Thymus (tissue), 11 donors: ENCODE data around the gene IGF1. TPM values are rescaled to one million over a fixed set of nuclear protein-coding genes. Genes with fewer than 3 reads are reported as not detected.

Experiments
- DNase-seq, 9 donors: peaks; one replicate each; pipeline ENCODE4 v3.0.0-alpha.2; 2013; ENCODE audit warnings: low spot score in 9 of 9, low read depth in 6 of 9, missing footprints in 1 of 9
- H3K27ac ChIP-seq, 2 donors: one replicate each; pipeline ENCODE4 v1.5.1; 2013; ENCODE audit warnings: control low read depth in 1 of 2, low read depth in 1 of 2, low read length in 1 of 2, mild to moderate bottlenecking in 1 of 2, moderate library complexity in 1 of 2
- H3K27me3 ChIP-seq, 2 donors: one replicate each; pipeline ENCODE4 v1.5.1; 2013; ENCODE audit warnings: low read length in 1 of 2; ENCODE audit not compliant: control insufficient read depth in 2 of 2, insufficient read depth in 1 of 2
- H3K36me3 ChIP-seq, 2 donors: one replicate each; pipeline ENCODE4 v1.5.1; 2013; ENCODE audit warnings: low read length in 1 of 2, mild to moderate bottlenecking in 1 of 2, moderate library complexity in 1 of 2; ENCODE audit not compliant: control insufficient read depth in 2 of 2, insufficient read depth in 2 of 2
- H3K4me1 ChIP-seq, 2 donors: one replicate each; pipeline ENCODE4 v1.5.1; 2013; ENCODE audit warnings: low read length in 2 of 2; ENCODE audit not compliant: control insufficient read depth in 2 of 2, insufficient read depth in 2 of 2
- H3K4me3 ChIP-seq, 2 donors: one replicate each; pipeline ENCODE4 v1.5.1; 2013; ENCODE audit warnings: low read length in 2 of 2, control low read depth in 1 of 2, mild to moderate bottlenecking in 1 of 2
- H3K9me3 ChIP-seq, 2 donors: one replicate each; pipeline ENCODE4 v1.5.1; 2013; ENCODE audit warnings: low read length in 1 of 2, mild to moderate bottlenecking in 1 of 2; ENCODE audit not compliant: control insufficient read depth in 2 of 2, insufficient read depth in 1 of 2
- WGBS: extraction: QIAGEN DNeasy Blood & Tissue Kit; methylation state at CpG from one replicate; pipeline ENCODE4 v1.1.7; 2013; 5-methylcytosine and 5-hydroxymethylcytosine counted together
- polyA plus RNA-seq: library from polyadenylated mRNA; stranded (reverse); fragments of 200-250 nt; gene quantifications from one replicate; pipeline ENCODE4 v1.2.3, GENCODE V29; 2013
- total RNA-seq: library from RNA; stranded (reverse); fragments of 120-200 nt; gene quantifications from one replicate; pipeline ENCODE4 v1.2.4, GENCODE V29; 2013
- donor health status: healthy.

Gene IGF1
- total and polyA plus RNA-seq, 2 donors = 1.6 to 5.7 TPM

- WGBS = 90% methylated on average over 11 of the region's 11 CpGs
- DNase-seq = peak in 2 of 9 donors; percentile 1 to 3
- H3K4me1 ChIP-seq = no peaks in the 10 kb centered on the region
- H3K4me3 ChIP-seq = no peak overlapping the region
- no peak overlapping the region for H3K27ac ChIP-seq
- no peaks in the 10 kb centered on the region for H3K27me3 ChIP-seq
- H3K9me3 ChIP-seq = no peaks in the 10 kb centered on the region
- H3K36me3 ChIP-seq = no peaks in the 10 kb centered on the region
Measured at GRCh38 chr12:102439426-102440405, 40.6 kb downstream of the IGF1 start.

GRCh38 chr12:102438827-102439210 is 41.5 kb downstream of the IGF1 start:
- 70% methylated on average over 2 of the region's 2 CpGs for WGBS
- no peak for DNase-seq
- H3K4me1 ChIP-seq = no peaks in the 10 kb centered on the region
- H3K4me3 ChIP-seq = no peak overlapping the region
- no peaks in the 10 kb centered on the region for H3K27me3 ChIP-seq
- no peaks in the 10 kb centered on the region for H3K9me3 ChIP-seq
- H3K27ac ChIP-seq = no peak overlapping the region
- no peaks in the 10 kb centered on the region for H3K36me3 ChIP-seq

DNA sequence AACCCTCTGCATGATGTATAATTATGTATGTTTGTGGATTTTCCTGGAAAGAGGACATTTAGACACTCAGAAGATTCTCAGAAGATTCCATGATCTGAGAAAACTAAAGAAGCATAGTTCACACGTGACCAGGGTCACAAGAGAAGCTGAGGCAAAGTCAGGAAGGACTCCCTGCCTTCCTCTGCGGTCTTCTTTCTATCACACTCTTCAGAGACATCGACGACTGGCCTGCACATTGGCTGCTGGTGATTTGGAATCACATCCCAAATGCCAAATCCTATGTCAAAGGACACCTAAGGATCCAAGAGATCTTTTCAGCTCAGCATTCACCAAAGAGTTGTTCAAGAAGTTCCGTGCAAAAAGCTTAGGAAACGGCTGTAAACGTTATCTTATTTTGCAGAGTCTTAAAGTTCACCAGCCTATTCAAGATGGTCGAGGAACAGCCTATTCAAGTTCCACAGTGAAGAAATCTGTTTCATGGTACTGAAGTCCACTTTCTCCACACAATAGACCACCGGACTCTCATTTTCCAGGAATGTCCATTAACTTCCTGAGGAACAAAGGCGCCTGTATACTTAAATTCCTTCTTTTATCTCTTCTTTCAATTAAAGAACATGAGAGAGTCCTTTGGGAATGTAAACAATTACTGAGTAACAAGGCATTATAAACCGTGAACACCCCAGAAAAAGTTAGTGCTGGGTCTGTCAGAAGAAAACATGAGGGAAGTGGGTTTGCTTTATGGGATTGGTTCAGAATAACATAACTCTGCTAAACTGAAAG is 42.1 kb downstream of the IGF1 start:
- H3K4me1 ChIP-seq = no peaks in the 10 kb centered on the region
- no peaks in the 10 kb centered on the region for H3K9me3 ChIP-seq
- no peak for DNase-seq
- H3K27me3 ChIP-seq = no peaks in the 10 kb centered on the region
- 84% methylated on average over 11 of the region's 11 CpGs for WGBS
- H3K4me3 ChIP-seq = no peak overlapping the region
- no peaks in the 10 kb centered on the region for H3K36me3 ChIP-seq
- H3K27ac ChIP-seq = no peak overlapping the region

- H3K9me3 ChIP-seq = no peaks in the 10 kb centered on the region
- H3K36me3 ChIP-seq = no peaks in the 10 kb centered on the region
- 87% methylated on average over 3 of the region's 3 CpGs for WGBS
- H3K27me3 ChIP-seq = no peaks in the 10 kb centered on the region
- no peak overlapping the region for H3K27ac ChIP-seq
- H3K4me1 ChIP-seq = no peaks in the 10 kb centered on the region
- no peak for DNase-seq
- H3K4me3 ChIP-seq = no peak overlapping the region
Measured at GRCh38 chr12:102437511-102437910, 42.9 kb downstream of the IGF1 start.

DNA sequence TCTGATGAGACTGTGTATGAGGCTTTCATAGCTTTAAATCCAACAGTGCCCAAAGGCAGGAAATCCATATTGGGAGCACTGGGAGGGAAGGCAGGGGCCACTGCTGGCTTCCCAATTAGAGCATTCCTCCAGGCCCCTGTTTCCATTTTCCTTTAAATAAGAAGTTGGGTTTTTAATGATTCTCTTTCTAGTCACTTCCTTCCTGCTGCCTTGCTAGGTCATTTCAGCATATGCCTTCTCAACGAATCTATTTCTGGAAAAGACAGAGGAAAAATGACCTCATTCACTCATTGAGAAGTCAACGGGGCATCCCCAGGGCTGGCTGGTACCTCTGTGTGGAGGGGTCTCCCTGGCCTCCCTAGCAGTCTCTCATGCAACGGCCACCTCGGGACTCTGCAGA is 43.5 kb downstream of the IGF1 start:
- no peaks in the 10 kb centered on the region for H3K27me3 ChIP-seq
- no peak overlapping the region for H3K27ac ChIP-seq
- H3K36me3 ChIP-seq = no peaks in the 10 kb centered on the region
- no peak for DNase-seq
- no peaks in the 10 kb centered on the region for H3K4me1 ChIP-seq
- no peak overlapping the region for H3K4me3 ChIP-seq
- WGBS = 52% methylated on average over 4 of the region's 4 CpGs
- no peaks in the 10 kb centered on the region for H3K9me3 ChIP-seq

DNA sequence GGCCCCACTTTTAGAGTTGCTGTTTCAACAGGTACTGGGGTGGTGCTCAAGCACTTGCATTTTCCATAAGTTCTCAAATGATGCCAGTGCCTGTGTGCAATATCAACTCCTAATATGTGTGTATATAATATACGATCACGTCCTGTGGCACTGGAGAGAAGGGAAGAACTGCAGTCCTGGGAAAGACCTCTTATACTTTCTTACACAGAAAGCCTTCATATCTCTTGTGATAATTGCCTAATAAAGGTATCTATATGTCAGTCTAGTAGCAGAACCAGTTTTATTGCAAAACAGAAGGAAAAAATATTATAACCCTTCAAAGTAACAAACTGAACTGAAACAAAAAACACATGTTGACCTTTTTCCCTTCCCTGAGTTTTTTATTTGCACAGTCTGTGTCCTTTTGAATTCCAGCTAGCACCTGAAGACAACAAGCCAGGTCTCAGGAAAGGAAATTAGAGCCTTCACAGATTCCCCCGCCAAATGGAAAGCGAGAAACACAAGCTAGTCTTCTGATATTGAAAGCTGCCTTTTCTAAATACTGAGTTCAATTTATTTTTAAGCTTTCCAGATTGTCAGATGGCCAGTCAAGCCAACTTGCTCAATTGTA is 44.4 kb downstream of the IGF1 start:
- H3K4me3 ChIP-seq = no peak overlapping the region
- WGBS = 95% methylated on average over 4 of the region's 4 CpGs
- H3K27ac ChIP-seq = no peak overlapping the region
- no peak for DNase-seq
- no peaks in the 10 kb centered on the region for H3K4me1 ChIP-seq
- H3K36me3 ChIP-seq = no peaks in the 10 kb centered on the region
- no peaks in the 10 kb centered on the region for H3K27me3 ChIP-seq
- no peaks in the 10 kb centered on the region for H3K9me3 ChIP-seq

DNA sequence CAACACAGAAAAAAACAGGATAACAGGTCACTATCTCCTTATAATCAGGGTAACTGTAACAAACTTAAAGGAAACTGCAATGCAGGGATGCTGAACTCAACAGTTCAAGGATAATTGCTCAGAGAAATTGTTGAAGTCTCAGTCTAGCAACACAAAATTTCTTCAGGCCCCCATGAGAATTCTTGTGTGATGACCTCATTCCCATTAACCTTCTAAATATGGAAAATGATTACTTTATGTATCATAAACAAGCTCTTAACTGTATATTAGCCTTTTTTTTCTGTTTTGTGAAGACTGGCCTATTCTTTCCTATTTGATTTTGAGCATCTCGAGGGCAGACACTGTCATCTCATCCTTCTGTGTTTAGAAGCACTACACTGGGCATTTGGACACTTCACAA is 47.1 kb downstream of the IGF1 start:
- WGBS = 92% methylated on average over 1 of the region's 1 CpG
- no peaks in the 10 kb centered on the region for H3K9me3 ChIP-seq
- H3K27me3 ChIP-seq = no peaks in the 10 kb centered on the region
- no peaks in the 10 kb centered on the region for H3K4me1 ChIP-seq
- no peak overlapping the region for H3K4me3 ChIP-seq
- H3K36me3 ChIP-seq = no peaks in the 10 kb centered on the region
- H3K27ac ChIP-seq = no peak overlapping the region
- DNase-seq = no peak

GRCh38 chr12:102430661-102431060 is 49.7 kb downstream of the IGF1 start:
- no peaks in the 10 kb centered on the region for H3K9me3 ChIP-seq
- no peaks in the 10 kb centered on the region for H3K36me3 ChIP-seq
- WGBS = 81% methylated on average over 3 of the region's 3 CpGs
- H3K27me3 ChIP-seq = no peaks in the 10 kb centered on the region
- H3K27ac ChIP-seq = no peak overlapping the region
- no peak overlapping the region for H3K4me3 ChIP-seq
- no peak for DNase-seq
- no peaks in the 10 kb centered on the region for H3K4me1 ChIP-seq
